Lower leg skin (tissue), 3 donors: ENCODE results near the gene ZCCHC2.

Experiments used
- CTCF ChIP-seq, 3 donors: fragments of 450-650 bp; IDR thresholded peaks; one replicate each; pipeline ENCODE4 v1.5.1; 2016; ENCODE audit warnings: antibody characterized with exemption in 3 of 3, mild to moderate bottlenecking in 3 of 3, moderate library complexity in 2 of 3
- POLR2A ChIP-seq, 2 donors: fragments of 450-650 bp; IDR thresholded peaks; one replicate each; pipeline ENCODE4 v1.6.1; 2016 to 2017; ENCODE audit warnings: antibody characterized with exemption in 2 of 2, mild to moderate bottlenecking in 1 of 2, moderate library complexity in 1 of 2

GRCh38 chr18:62523631-62524439, 1.0 kb downstream of the ZCCHC2 start:
- TF ChIP-seq POLR2A (IDR thresholded peaks at IDR 0.05) (no peak), CTCF (IDR thresholded peaks at IDR 0.05) (no peak)
